IMR-90 (cell line): ENCODE data around the gene LMBR1L. TPM values are rescaled to one million over a fixed set of nuclear protein-coding genes. Genes with fewer than 3 reads are reported as not detected.

ENCODE experiments used
- ATAC-seq: fragments of 200-7000 bp; cut with Tn5 transposase; 2 replicates; pipeline ENCODE4 v1.9.1; 2020; ENCODE audit warnings: low read depth, mild to moderate bottlenecking, moderate library complexity
- BruUV-seq: library from RNA; stranded (reverse); fragments of 400-500 nt; replicated peaks from 2 replicates; lab custom pipeline; 2021; lab: Mats Ljungman, UMichigan
- CTCF ChIA-PET: fragments of 300-600 bp; formaldehyde crosslinking; extraction: SDS; loops from one replicate; lab custom pipeline; 2021; ENCODE audit warnings: antibody characterized with exemption; lab: Yijun Ruan, JAX
- POLR2A ChIA-PET: fragments of 300-600 bp; sonication (Branson Sonifier 250); formaldehyde crosslinking; loops from one replicate; lab custom pipeline; 2022; ENCODE audit warnings: antibody characterized with exemption; ENCODE audit not compliant: unreplicated experiment; lab: Charles Lee
- DNase-seq: peaks from one replicate; pipeline ENCODE4 v3.0.0; 2013
- H2AFZ ChIP-seq: replicated peaks from 2 replicates; pipeline ENCODE3; 2013; ENCODE audit warnings: low read length, mild to moderate bottlenecking; ENCODE audit not compliant: poor library complexity
- H2AK5ac ChIP-seq: 2 replicates; pipeline ENCODE4 v1.6.1; 2013; ENCODE audit warnings: low read depth, low read length, inconsistent platforms
- H2AK9ac ChIP-seq: replicated peaks from 2 replicates; pipeline ENCODE3; 2013; ENCODE audit warnings: mild to moderate bottlenecking, low read depth, low read length, moderate library complexity; ENCODE audit not compliant: poor library complexity
- H2BK120ac ChIP-seq: 2 replicates; pipeline ENCODE4 v1.6.1; 2013; ENCODE audit warnings: low read depth, low read length, inconsistent platforms
- H2BK15ac ChIP-seq: 3 replicates; pipeline ENCODE4 v1.6.1; 2013; ENCODE audit warnings: low read depth, low read length, inconsistent platforms
- H2BK20ac ChIP-seq: 2 replicates; pipeline ENCODE4 v1.6.1; 2013; ENCODE audit warnings: low read depth, mild to moderate bottlenecking, inconsistent platforms, low read length, moderate library complexity
- H2BK5ac ChIP-seq: 2 replicates; pipeline ENCODE4 v1.6.1; 2013; ENCODE audit warnings: mild to moderate bottlenecking, low read depth, low read length, inconsistent platforms; ENCODE audit not compliant: poor library complexity, severe bottlenecking
- H3K14ac ChIP-seq: replicated peaks from 2 replicates; pipeline ENCODE4 v1.6.1; 2013; ENCODE audit warnings: low read depth, low read length, inconsistent platforms
- H3K18ac ChIP-seq: 2 replicates; pipeline ENCODE4 v1.6.1; 2013; ENCODE audit warnings: low read depth, low read length, control low read depth
- H3K23ac ChIP-seq: 2 replicates; pipeline ENCODE4 v1.6.1; 2013; ENCODE audit warnings: low read depth, low read length, inconsistent platforms
- H3K27ac ChIP-seq: 2 replicates; pipeline ENCODE4 v1.5.1; 2013; ENCODE audit warnings: mild to moderate bottlenecking, control low read depth, low read length; ENCODE audit not compliant: insufficient read depth
- H3K27me3 ChIP-seq: 2 replicates; pipeline ENCODE4 v1.6.1; 2013; ENCODE audit warnings: low read length; ENCODE audit not compliant: control insufficient read depth, insufficient read depth
- H3K36me3 ChIP-seq: 2 replicates; pipeline ENCODE4 v1.6.1; 2013; ENCODE audit warnings: low read length, mixed read lengths; ENCODE audit not compliant: control insufficient read depth, insufficient read depth
- H3K4ac ChIP-seq: 2 replicates; pipeline ENCODE4 v1.6.1; 2013; ENCODE audit warnings: low read depth, low read length, inconsistent platforms
- H3K4me1 ChIP-seq: 2 replicates; pipeline ENCODE4 v1.6.1; 2013; ENCODE audit warnings: low read length, mixed read lengths; ENCODE audit not compliant: control insufficient read depth, insufficient read depth
- H3K4me2 ChIP-seq: 2 replicates; pipeline ENCODE4 v1.6.1; 2013; ENCODE audit warnings: low read depth, mild to moderate bottlenecking, control low read depth, low read length, moderate library complexity
- H3K4me3 ChIP-seq: 2 replicates; pipeline ENCODE4 v1.5.1; 2013; ENCODE audit warnings: low read depth, mild to moderate bottlenecking, control low read depth, low read length, moderate library complexity; ENCODE audit not compliant: insufficient read depth
- H3K56ac ChIP-seq: 2 replicates; pipeline ENCODE4 v1.6.1; 2013; ENCODE audit warnings: low read length, inconsistent platforms; ENCODE audit not compliant: insufficient read depth; ENCODE audit errors: extremely low read depth
- H3K79me1 ChIP-seq, 2 experiments: 2 replicates each; pipeline ENCODE4 v1.6.1; 2013; ENCODE audit warnings: low read length in 2 of 2, inconsistent platforms in 1 of 2, low read depth in 1 of 2
- H3K9ac ChIP-seq: 2 replicates; pipeline ENCODE4 v1.6.1; 2013; ENCODE audit warnings: low read depth, low read length, control low read depth
- H3K9me1 ChIP-seq: 2 replicates; pipeline ENCODE4 v1.6.1; 2013; ENCODE audit warnings: low read length, inconsistent platforms; ENCODE audit not compliant: insufficient read depth
- H3K9me3 ChIP-seq: 2 replicates; pipeline ENCODE4 v1.6.1; 2013; ENCODE audit warnings: low read length; ENCODE audit not compliant: control insufficient read depth, insufficient read depth
- H4K20me1 ChIP-seq: 2 replicates; pipeline ENCODE4 v1.6.1; 2013; ENCODE audit warnings: low read length, inconsistent platforms; ENCODE audit not compliant: insufficient read depth
- H4K5ac ChIP-seq: 2 replicates; pipeline ENCODE4 v1.6.1; 2013; ENCODE audit warnings: mild to moderate bottlenecking, low read depth, low read length, control low read depth
- H4K8ac ChIP-seq, 2 experiments: 2 replicates each; pipeline ENCODE4 v1.6.1; 2013; ENCODE audit warnings: low read depth in 2 of 2, low read length in 2 of 2, control low read depth in 1 of 2, inconsistent platforms in 1 of 2
- H4K91ac ChIP-seq: 2 replicates; pipeline ENCODE4 v1.6.1; 2013; ENCODE audit warnings: low read depth, low read length, inconsistent platforms; ENCODE audit not compliant: insufficient read depth
- BHLHE40 ChIP-seq: fragments of 150-350 bp; IDR thresholded peaks from 2 replicates; pipeline ENCODE4 v1.6.1; 2016; ENCODE audit warnings: mild to moderate bottlenecking, low read depth, low read length
- CEBPB ChIP-seq: IDR thresholded peaks from 2 replicates; pipeline ENCODE4 v1.6.1; 2012; ENCODE audit warnings: low read depth, low read length, improper control_type of control experiment
- CHD1 ChIP-seq: IDR thresholded peaks from 2 replicates; pipeline ENCODE4 v1.6.1; 2012; ENCODE audit warnings: low read depth, low read length, improper control_type of control experiment
- FOS ChIP-seq: fragments of 150-350 bp; IDR thresholded peaks from 2 replicates; pipeline ENCODE4 v1.6.1; 2016; ENCODE audit warnings: low read depth, low read length
- MAFK ChIP-seq: IDR thresholded peaks from 2 replicates; pipeline ENCODE4 v1.6.1; 2012; ENCODE audit warnings: low read depth, low read length, improper control_type of control experiment
- MAZ ChIP-seq: IDR thresholded peaks from 2 replicates; pipeline ENCODE4 v1.6.1; 2012; ENCODE audit warnings: low read depth, mild to moderate bottlenecking, low read length, improper control_type of control experiment, moderate library complexity, borderline replicate concordance
- MXI1 ChIP-seq: IDR thresholded peaks from 2 replicates; pipeline ENCODE4 v1.6.1; 2012; ENCODE audit warnings: low read depth, mild to moderate bottlenecking, low read length, moderate library complexity, borderline replicate concordance
- NFE2L2 ChIP-seq: fragments of 150-350 bp; IDR thresholded peaks from 2 replicates; pipeline ENCODE4 v1.6.1; 2016; ENCODE audit warnings: low read depth, mild to moderate bottlenecking, low read length
- POLR2A ChIP-seq: IDR thresholded peaks from 2 replicates; pipeline ENCODE4 v1.6.1; 2012; ENCODE audit warnings: mild to moderate bottlenecking, low read depth, low read length
- RAD21 ChIP-seq: IDR thresholded peaks from 2 replicates; pipeline ENCODE4 v1.6.1; 2012; ENCODE audit warnings: low read length, improper control_type of control experiment
- RCOR1 ChIP-seq: IDR thresholded peaks from 2 replicates; pipeline ENCODE4 v1.6.1; 2012; ENCODE audit warnings: mild to moderate bottlenecking, low read length, improper control_type of control experiment; ENCODE audit not compliant: insufficient replicate concordance
- RFX5 ChIP-seq: IDR thresholded peaks from 2 replicates; pipeline ENCODE4 v1.8.0; 2012; ENCODE audit warnings: low read depth, mild to moderate bottlenecking, low read length, moderate library complexity
- SMC3 ChIP-seq: fragments of 150-350 bp; IDR thresholded peaks from 2 replicates; pipeline ENCODE4 v1.6.1; 2016; ENCODE audit warnings: low read depth, mild to moderate bottlenecking, antibody characterized with exemption, low read length, moderate library complexity
- WGBS, 2 experiments: methylation state at CpG; one replicate each; pipeline versions ENCODE4 v1.1.5 to v1.1.7; 2013; ENCODE audit warnings: missing lambda C conversion rate in 2 of 2; ENCODE audit not compliant: insufficient read length in 1 of 2; ENCODE audit errors: extremely low coverage in 2 of 2; 5-methylcytosine and 5-hydroxymethylcytosine counted together
- dilution Hi-C: fragments of 300-500 bp; cut with HindIII; formaldehyde crosslinking; loops from one replicate; pipeline ENCODE4 v1.14.3; 2018; ENCODE audit warnings: low sequenced_read_pairs; ENCODE audit not compliant: unreplicated experiment
- in situ Hi-C: fragments of 300-500 bp; cut with MboI; formaldehyde crosslinking; loops from 3 replicates; pipeline ENCODE4 v1.14.3; 2019; ENCODE audit warnings: low sequenced_read_pairs, inconsistent platforms, mixed read lengths
- intact Hi-C: fragments of 100-400 bp; cut with micrococcal nuclease; formaldehyde crosslinking; loops from 2 replicates; pipeline ENCODE4 v1.10.0; 2022
- polyA plus RNA-seq, 3 experiments: library from polyadenylated mRNA; depleted of rRNA; stranded (reverse); fragments of >200 nt; gene quantifications; 2 replicates each; pipeline ENCODE4 v1.2.3, GENCODE V29; 2012; ENCODE audit warnings: low replicate concordance in 1 of 3
- total RNA-seq: library from RNA; depleted of rRNA; stranded (reverse); fragments of >200 nt; gene quantifications from 2 replicates; pipeline ENCODE4 v1.2.3, GENCODE V29; 2012
- TF ChIP-seq, protein P1 (sequence below): fragments of 150-350 bp; IDR thresholded peaks from 2 replicates; pipeline ENCODE4 v1.6.1; 2017; ENCODE audit warnings: mild to moderate bottlenecking, antibody characterized with exemption, low read length, low read depth
- TF ChIP-seq, protein P2 (sequence below): fragments of 150-350 bp; IDR thresholded peaks from 2 replicates; pipeline ENCODE4 v1.6.1; 2016; ENCODE audit warnings: low read depth, mild to moderate bottlenecking, low read length, moderate library complexity, borderline replicate concordance

The LMBR1L gene
- total and polyA plus RNA-seq, 2 of the 4 experiments (the other 2 are of a cell fraction), result 33.0 to 44.6 TPM

DNA sequence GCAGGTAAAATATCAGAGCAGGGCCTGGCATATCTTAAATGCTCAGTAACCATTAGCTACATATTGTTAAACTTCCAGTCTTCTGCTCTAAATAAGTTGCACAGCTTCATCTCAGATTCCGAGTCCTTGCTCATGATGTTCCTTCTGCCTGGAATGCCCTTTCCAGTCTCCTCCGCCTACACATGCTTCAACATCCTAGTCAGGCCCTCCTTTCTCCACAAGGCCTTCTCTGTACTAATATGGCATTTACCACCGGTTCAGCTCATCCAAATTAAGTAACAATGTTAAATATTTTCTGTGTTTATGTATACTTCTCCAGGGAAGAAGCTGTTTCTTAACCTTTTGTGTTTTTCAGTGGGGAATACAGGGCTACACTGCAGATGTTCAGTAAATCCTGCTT is 24.5 kb downstream of the LMBR1L start:
- Histone ChIP-seq H3K23ac (no peak overlapping the region), H2AFZ (no peak overlapping the region), H3K9me1 (peaks cover 2% of the 10 kb centered on the region; the same call in 1 of the 2 replicates), H3K79me1 (0 out of 4 replicates have a peak, but pooled peaks cover 0 to 3% of the 10 kb centered on the region in 2 experiments), H3K14ac (no peak overlapping the region), H2BK20ac (no peak overlapping the region), H3K27me3 (peaks cover 15% of the 10 kb centered on the region), H2AK5ac (no peak overlapping the region), H3K9ac (no peak overlapping the region), H4K91ac (no peak overlapping the region), H4K8ac (0 out of 4 replicates have a peak overlapping the region, but pooled peaks have one; percentile 8 to 31), H3K4me3 (no peak overlapping the region), H4K5ac (no peak overlapping the region), H2BK5ac (peak overlapping the region; percentile 6), H3K9me3 (no peaks in the 10 kb centered on the region), H2BK15ac (no peak overlapping the region), H4K20me1 (no peaks in the 10 kb centered on the region; the same call in 1 of the 2 replicates), H2AK9ac (no peak overlapping the region), H2BK120ac (no peak overlapping the region), H3K4me1 (peaks cover 4% of the 10 kb centered on the region; the same call in 1 of the 2 replicates), H3K36me3 (no peaks in the 10 kb centered on the region), H3K56ac (no peak overlapping the region), H3K18ac (peak overlapping the region; percentile 70; the same call in 1 of the 2 replicates), H3K4me2 (no peak overlapping the region), H3K27ac (no peak overlapping the region), H3K4ac (no peak overlapping the region)
- TF ChIP-seq MAZ, result no peak
- TF ChIP-seq, protein P1, sequence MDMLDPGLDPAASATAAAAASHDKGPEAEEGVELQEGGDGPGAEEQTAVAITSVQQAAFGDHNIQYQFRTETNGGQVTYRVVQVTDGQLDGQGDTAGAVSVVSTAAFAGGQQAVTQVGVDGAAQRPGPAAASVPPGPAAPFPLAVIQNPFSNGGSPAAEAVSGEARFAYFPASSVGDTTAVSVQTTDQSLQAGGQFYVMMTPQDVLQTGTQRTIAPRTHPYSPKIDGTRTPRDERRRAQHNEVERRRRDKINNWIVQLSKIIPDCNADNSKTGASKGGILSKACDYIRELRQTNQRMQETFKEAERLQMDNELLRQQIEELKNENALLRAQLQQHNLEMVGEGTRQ, result no peak
- TF ChIP-seq MAFK, result no peak
- TF ChIP-seq, protein P2, sequence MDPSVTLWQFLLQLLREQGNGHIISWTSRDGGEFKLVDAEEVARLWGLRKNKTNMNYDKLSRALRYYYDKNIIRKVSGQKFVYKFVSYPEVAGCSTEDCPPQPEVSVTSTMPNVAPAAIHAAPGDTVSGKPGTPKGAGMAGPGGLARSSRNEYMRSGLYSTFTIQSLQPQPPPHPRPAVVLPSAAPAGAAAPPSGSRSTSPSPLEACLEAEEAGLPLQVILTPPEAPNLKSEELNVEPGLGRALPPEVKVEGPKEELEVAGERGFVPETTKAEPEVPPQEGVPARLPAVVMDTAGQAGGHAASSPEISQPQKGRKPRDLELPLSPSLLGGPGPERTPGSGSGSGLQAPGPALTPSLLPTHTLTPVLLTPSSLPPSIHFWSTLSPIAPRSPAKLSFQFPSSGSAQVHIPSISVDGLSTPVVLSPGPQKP, result no peak
- TF ChIP-seq POLR2A, result no peak
- no peak for TF ChIP-seq RAD21
- no peak for TF ChIP-seq NFE2L2
- TF ChIP-seq CEBPB, result no peak
- no peak for TF ChIP-seq RFX5
- TF ChIP-seq MXI1, result no peak
- TF ChIP-seq RCOR1, result no peak
- TF ChIP-seq CHD1, result no peak
- TF ChIP-seq BHLHE40, result no peak
- TF ChIP-seq SMC3, result no peak
- no peak for TF ChIP-seq FOS
- intact Hi-C loops, result loop anchor here (10.0 kb wide), 1 partner anchor 99 kb away; the partner anchor contains the start of gene TUBA1A
- CTCF ChIA-PET, result interaction anchor here (1.1 to 3.7 kb wide), 2 partner anchors 16 to 33 kb away, joined by 3 to 16 read pairs; partner anchors contain the start of gene RHEBL1
- ATAC-seq (peak; percentile 50), DNase-seq (peak; percentile 76)
- dilution Hi-C loops, result no loop called here
- BruUV-seq, result no TSS peak
- no CpG with 5 or more reads among the region's 3 CpGs for whole genome bisulfite sequencing, 2 experiments
- in situ Hi-C loops, result no loop called here
- POLR2A ChIA-PET, result no interaction called here
